ENCODE measurements around the gene LOXL3.
"Not testable (repeated sequence)": the region's sequence is repeated elsewhere in the genome, so short reads cannot be mapped to it uniquely, and the experiment has no call there.

- TF ChIP-seq CTCF (conservative IDR thresholded peaks at IDR 0.05; ENCODE audit: low read length); EZH2phosphoT487 (IDR thresholded peaks at IDR 0.05; ENCODE audit: borderline replicate concordance): not testable (repeated sequence)
These were observed 7.3 kb upstream of the LOXL3 start for GRCh38 chr2:74561022-74561421.

Measured in Loucy (cell line).